Smooth muscle cell (in vitro differentiated cells): Measurements from ENCODE around the gene CTCF. TPM values are rescaled to one million over a fixed set of nuclear protein-coding genes. Genes with fewer than 3 reads are reported as not detected.

Source experiments
- DNase-seq: peaks from one replicate; lab custom pipeline; 2025; ENCODE audit not compliant: unreplicated experiment; lab: John Stamatoyannopoulos, UW
- H2AFZ ChIP-seq: fragments of 200-600 bp; sonication (generic); 2 replicates; pipeline ENCODE4 v1.6.0; 2016; ENCODE audit warnings: antibody characterized with exemption, low read depth, mild to moderate bottlenecking
- H3F3A ChIP-seq: fragments of 200-600 bp; sonication (generic); 2 replicates; pipeline ENCODE4 v1.6.0; 2017; ENCODE audit warnings: antibody characterized with exemption, low read depth
- H3K27ac ChIP-seq: fragments of 200-600 bp; sonication (generic); 2 replicates; pipeline ENCODE4 v1.5.1; 2016; ENCODE audit warnings: low read depth, mild to moderate bottlenecking
- H3K27me3 ChIP-seq: fragments of 200-600 bp; sonication (generic); 2 replicates; pipeline ENCODE4 v1.6.1; 2016; ENCODE audit warnings: low read depth, mild to moderate bottlenecking
- H3K36me3 ChIP-seq: fragments of 200-600 bp; sonication (generic); 2 replicates; pipeline ENCODE4 v1.5.1; 2016; ENCODE audit warnings: low read depth
- H3K4me1 ChIP-seq: fragments of 200-600 bp; sonication (generic); 2 replicates; pipeline ENCODE4 v1.5.1; 2016; ENCODE audit warnings: low read depth
- H3K4me2 ChIP-seq: fragments of 200-600 bp; sonication (generic); 2 replicates; pipeline ENCODE4 v1.6.0; 2016; ENCODE audit warnings: mild to moderate bottlenecking
- H3K4me3 ChIP-seq: fragments of 200-600 bp; sonication (generic); 2 replicates; pipeline ENCODE4 v1.5.1; 2016; ENCODE audit warnings: mild to moderate bottlenecking
- H3K79me2 ChIP-seq: fragments of 200-600 bp; sonication (generic); 2 replicates; pipeline ENCODE4 v1.6.0; 2016; ENCODE audit warnings: low read depth, mild to moderate bottlenecking
- H3K9ac ChIP-seq: fragments of 200-600 bp; sonication (generic); 2 replicates; pipeline ENCODE4 v1.6.0; 2016; ENCODE audit warnings: low read depth
- H3K9me3 ChIP-seq: fragments of 200-600 bp; sonication (generic); replicated peaks from 2 replicates; pipeline ENCODE4 v1.5.1; 2016; ENCODE audit warnings: low read depth
- H4K20me1 ChIP-seq: fragments of 200-600 bp; sonication (generic); 2 replicates; pipeline ENCODE4 v1.6.0; 2016; ENCODE audit warnings: low read depth
- WGBS: methylation state at CpG from one replicate; pipeline ENCODE4 v1.1.7; 2016; ENCODE audit warnings: low lambda C conversion rate; 5-methylcytosine and 5-hydroxymethylcytosine counted together
- polyA plus RNA-seq: library from polyadenylated mRNA; unstranded; fragments of >200 nt; fragmentation: Nextera tagmentation; extraction: Ambion mirVana; gene quantifications from 2 replicates; pipeline ENCODE4 v1.2.1, GENCODE V29; 2016
- total RNA-seq: library from RNA; depleted of rRNA; stranded (reverse); fragments of >200 nt; gene quantifications from 2 replicates; pipeline ENCODE4 v1.2.3, GENCODE V29; 2014
- TF ChIP-seq, protein P1 (sequence below): fragments of 200-600 bp; sonication (generic); IDR thresholded peaks from 2 replicates; pipeline ENCODE4 v1.5.1; 2017; ENCODE audit warnings: borderline replicate concordance, mild to moderate bottlenecking, antibody characterized with exemption; ENCODE audit not compliant: insufficient read depth, poor library complexity, severe bottlenecking

CTCF gene
- total and polyA plus RNA-seq, 2 experiments from 2014 or later = 28.4 to 32.4 TPM

DNA sequence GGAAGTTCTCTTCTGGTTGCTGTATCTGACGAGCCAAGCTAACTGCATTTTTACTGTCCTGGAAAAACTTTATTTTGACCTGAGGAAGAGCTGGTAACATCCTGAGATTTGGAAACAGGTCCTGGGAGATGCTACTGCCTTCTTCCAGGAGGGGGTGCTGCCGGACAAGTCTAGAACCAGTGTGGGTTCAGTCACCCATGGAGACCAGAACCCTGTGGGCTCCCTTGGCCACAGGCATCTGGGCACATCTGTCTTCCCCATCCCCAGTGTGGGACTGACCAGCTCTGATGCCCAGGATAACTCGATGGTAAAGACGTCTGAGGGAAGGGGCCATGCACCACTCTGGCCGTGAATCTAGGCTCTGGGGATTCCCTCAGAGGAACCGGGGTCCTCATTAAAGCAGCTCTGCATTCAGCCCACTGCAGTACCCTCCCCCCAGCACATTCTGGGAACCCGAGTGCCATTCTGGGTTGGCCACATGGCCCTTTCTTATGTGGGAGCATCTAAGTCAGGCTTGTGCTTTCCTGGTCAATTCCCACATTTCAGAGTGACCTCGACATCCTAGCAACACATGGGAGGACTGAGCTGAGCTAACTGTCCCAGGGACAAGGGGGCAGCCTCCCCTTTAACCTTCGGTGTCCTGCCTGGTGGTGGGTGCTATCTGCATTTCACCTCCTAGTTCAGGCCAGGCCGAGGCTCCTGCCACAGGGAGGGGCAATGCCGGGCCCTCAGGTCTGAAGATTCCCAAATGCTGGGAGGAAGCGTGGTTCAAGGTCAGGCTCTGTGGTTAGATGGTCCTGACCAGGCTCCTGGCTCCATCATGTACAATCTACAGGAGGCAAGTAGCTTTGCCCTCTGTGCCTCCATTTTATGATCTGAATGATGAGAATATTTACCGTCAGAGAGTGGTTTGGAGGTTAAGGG is 110.7 kb downstream of the CTCF start:
- Histone ChIP-seq H2AFZ (no peak overlapping the region), H3K4me1 (no peaks in the 10 kb centered on the region), H3K27me3 (no peaks in the 10 kb centered on the region), H4K20me1 (no peaks in the 10 kb centered on the region), H3K4me2 (no peak overlapping the region), H3K36me3 (no peaks in the 10 kb centered on the region), H3F3A (no peaks in the 10 kb centered on the region), H3K27ac (no peak overlapping the region), H3K9ac (no peak overlapping the region), H3K4me3 (no peak overlapping the region), H3K79me2 (no peaks in the 10 kb centered on the region), H3K9me3 (no peaks in the 10 kb centered on the region)
- TF ChIP-seq, protein P1, sequence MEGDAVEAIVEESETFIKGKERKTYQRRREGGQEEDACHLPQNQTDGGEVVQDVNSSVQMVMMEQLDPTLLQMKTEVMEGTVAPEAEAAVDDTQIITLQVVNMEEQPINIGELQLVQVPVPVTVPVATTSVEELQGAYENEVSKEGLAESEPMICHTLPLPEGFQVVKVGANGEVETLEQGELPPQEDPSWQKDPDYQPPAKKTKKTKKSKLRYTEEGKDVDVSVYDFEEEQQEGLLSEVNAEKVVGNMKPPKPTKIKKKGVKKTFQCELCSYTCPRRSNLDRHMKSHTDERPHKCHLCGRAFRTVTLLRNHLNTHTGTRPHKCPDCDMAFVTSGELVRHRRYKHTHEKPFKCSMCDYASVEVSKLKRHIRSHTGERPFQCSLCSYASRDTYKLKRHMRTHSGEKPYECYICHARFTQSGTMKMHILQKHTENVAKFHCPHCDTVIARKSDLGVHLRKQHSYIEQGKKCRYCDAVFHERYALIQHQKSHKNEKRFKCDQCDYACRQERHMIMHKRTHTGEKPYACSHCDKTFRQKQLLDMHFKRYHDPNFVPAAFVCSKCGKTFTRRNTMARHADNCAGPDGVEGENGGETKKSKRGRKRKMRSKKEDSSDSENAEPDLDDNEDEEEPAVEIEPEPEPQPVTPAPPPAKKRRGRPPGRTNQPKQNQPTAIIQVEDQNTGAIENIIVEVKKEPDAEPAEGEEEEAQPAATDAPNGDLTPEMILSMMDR = peak; percentile 61
- 71% methylated on average over 13 of the region's 13 CpGs for WGBS
- no peak for DNase-seq

DNA sequence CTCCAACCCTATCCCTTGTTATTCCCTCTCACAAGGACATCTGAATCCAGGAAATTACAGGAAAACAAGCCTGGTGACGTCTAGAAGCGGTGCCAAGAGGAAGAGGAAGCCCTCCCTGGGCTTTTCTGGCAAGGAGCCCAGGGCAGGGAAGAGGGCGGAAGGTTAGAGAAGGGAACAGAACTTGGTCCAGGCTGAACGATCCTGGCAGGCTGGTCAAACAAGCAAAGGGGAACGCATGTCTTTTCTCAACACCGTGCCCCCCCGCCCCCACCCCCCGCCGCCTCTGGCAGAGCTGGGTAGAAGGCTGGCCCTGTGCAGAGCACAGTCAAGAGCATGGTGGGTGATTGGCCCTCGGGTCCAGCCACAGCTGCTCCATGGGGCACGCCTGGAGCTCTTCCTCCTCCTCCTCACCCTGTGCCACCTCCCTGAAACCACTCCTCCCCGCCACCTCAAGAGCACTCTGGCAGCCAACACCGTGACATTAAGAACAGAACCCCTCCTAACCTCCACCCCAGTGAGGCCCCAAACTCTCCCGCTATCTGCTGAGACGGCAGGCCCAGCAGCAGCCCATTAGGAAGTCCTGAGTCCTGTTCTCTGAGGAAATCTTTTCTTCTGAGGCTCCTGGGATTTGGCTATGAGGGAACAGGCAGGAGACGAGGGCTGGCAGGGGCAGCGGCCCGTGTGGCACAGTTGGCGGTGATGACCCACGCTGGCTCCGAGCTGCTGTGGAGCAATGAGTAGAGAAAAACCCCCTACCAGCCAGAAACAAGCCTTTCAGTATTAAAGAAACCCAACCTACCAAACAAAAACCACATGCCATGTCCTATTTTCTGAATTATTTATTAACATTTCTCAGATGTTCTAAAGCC is 111.6 kb downstream of the CTCF start:
- no peak overlapping the region for H3K27ac ChIP-seq
- no peak overlapping the region for H3K4me2 ChIP-seq
- no peaks in the 10 kb centered on the region for H3K4me1 ChIP-seq
- H3F3A ChIP-seq = no peaks in the 10 kb centered on the region
- H2AFZ ChIP-seq = no peak overlapping the region
- no peak overlapping the region for H3K4me3 ChIP-seq
- H3K79me2 ChIP-seq = no peaks in the 10 kb centered on the region
- H3K9ac ChIP-seq = no peak overlapping the region
- H3K27me3 ChIP-seq = no peaks in the 10 kb centered on the region
- H3K36me3 ChIP-seq = no peaks in the 10 kb centered on the region
- no peak for DNase-seq
- TF ChIP-seq, protein P1 = no peak
- H3K9me3 ChIP-seq = no peaks in the 10 kb centered on the region
- WGBS = 86% methylated on average over 16 of the region's 21 CpGs
- no peaks in the 10 kb centered on the region for H4K20me1 ChIP-seq

- H3K9me3 ChIP-seq = no peaks in the 10 kb centered on the region
- no peaks in the 10 kb centered on the region for H3K79me2 ChIP-seq
- DNase-seq = no peak
- no peak overlapping the region for H2AFZ ChIP-seq
- H3K4me2 ChIP-seq = no peak overlapping the region
- H3K27ac ChIP-seq = no peak overlapping the region
- no peak overlapping the region for H3K9ac ChIP-seq
- TF ChIP-seq, protein P1 = no peak
- no peaks in the 10 kb centered on the region for H4K20me1 ChIP-seq
- WGBS = 96% methylated on average over 28 of the region's 28 CpGs
- H3K27me3 ChIP-seq = no peaks in the 10 kb centered on the region
- no peaks in the 10 kb centered on the region for H3F3A ChIP-seq
- H3K36me3 ChIP-seq = no peaks in the 10 kb centered on the region
- no peaks in the 10 kb centered on the region for H3K4me1 ChIP-seq
- no peak overlapping the region for H3K4me3 ChIP-seq
Measured at GRCh38 chr16:67674851-67675578, 112.7 kb downstream of the CTCF start.
